ENCODE data around the gene SNX6. TPM values are rescaled to one million over a fixed set of nuclear protein-coding genes. Genes with fewer than 3 reads are reported as not detected.
"Not testable (repeated sequence)": the region's sequence is repeated elsewhere in the genome, so short reads cannot be mapped to it uniquely, and the experiment has no call there.

Gene SNX6
- total RNA-seq, 2 donors from 2014 or later = 28.8 to 41.2 TPM

DNA sequence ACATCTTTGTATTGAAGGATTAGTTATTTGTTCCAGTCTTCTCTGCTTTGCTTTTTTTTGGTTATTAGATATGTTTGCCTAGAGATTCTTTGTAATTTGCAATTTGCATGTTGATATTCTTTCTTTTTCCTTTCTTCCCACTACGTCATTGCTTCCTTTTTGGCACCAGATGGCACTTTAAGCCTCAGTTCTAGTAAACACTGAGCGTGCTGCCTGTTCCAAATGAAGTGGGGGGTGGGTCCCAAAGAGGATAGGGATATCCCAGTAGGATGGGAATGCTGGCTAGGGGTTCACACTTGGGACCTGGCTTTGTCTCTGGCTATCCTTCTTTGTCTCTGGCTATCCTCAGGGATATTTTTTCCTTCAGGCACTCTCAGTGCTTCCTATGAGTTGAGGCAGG is 107.5 kb downstream of the SNX6 start:
- no peak for DNase-seq
- Histone ChIP-seq H3K27me3 (no peaks in the 10 kb centered on the region), H3K27ac (no peak overlapping the region), H3K4me1 (no peaks in the 10 kb centered on the region), H3K4me3 (no peak overlapping the region), H3K9me3 (no peaks in the 10 kb centered on the region), H3K36me3 (replicated peaks in 1 of 2; ENCODE audit: insufficient read depth in 1 of 2, low read depth in 2 of 2) (peaks cover 27 to 51% of the 10 kb centered on the region in 2 donors)
- intact Hi-C loops (cut with DNase I) = no loop called here
- TF ChIP-seq POLR2A (IDR thresholded peaks at IDR 0.05) = no peak
- TF ChIP-seq, protein P1, sequence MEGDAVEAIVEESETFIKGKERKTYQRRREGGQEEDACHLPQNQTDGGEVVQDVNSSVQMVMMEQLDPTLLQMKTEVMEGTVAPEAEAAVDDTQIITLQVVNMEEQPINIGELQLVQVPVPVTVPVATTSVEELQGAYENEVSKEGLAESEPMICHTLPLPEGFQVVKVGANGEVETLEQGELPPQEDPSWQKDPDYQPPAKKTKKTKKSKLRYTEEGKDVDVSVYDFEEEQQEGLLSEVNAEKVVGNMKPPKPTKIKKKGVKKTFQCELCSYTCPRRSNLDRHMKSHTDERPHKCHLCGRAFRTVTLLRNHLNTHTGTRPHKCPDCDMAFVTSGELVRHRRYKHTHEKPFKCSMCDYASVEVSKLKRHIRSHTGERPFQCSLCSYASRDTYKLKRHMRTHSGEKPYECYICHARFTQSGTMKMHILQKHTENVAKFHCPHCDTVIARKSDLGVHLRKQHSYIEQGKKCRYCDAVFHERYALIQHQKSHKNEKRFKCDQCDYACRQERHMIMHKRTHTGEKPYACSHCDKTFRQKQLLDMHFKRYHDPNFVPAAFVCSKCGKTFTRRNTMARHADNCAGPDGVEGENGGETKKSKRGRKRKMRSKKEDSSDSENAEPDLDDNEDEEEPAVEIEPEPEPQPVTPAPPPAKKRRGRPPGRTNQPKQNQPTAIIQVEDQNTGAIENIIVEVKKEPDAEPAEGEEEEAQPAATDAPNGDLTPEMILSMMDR (IDR thresholded peaks at IDR 0.05) = no peak
- WGBS, 2 donors = 93% methylated on average over 2 of the region's 2 CpGs
- ATAC-seq = no peak

- H3K27ac ChIP-seq; H3K4me1 ChIP-seq; ATAC-seq; H3K4me3 ChIP-seq; DNase-seq; intact Hi-C loops (cut with DNase I); H3K9me3 ChIP-seq; H3K27me3 ChIP-seq: not testable (repeated sequence)
- 95 to 98% methylated on average over 6 of the region's 6 CpGs for WGBS, 2 donors
- H3K36me3 ChIP-seq (replicated peaks in 1 of 2; ENCODE audit: insufficient read depth in 1 of 2, low read depth in 2 of 2) = peaks cover 20 to 41% of the 10 kb centered on the region in 2 donors
Observed at GRCh38 chr14:34521071-34521470, 108.9 kb downstream of the SNX6 start.

GRCh38 chr14:34520304-34520970 is 109.5 kb downstream of the SNX6 start:
- H3K27me3 ChIP-seq; intact Hi-C loops (cut with DNase I); H3K9me3 ChIP-seq; ATAC-seq; H3K4me3 ChIP-seq; H3K4me1 ChIP-seq; DNase-seq; H3K27ac ChIP-seq: not testable (repeated sequence)
- H3K36me3 ChIP-seq (replicated peaks in 1 of 2; ENCODE audit: insufficient read depth in 1 of 2, low read depth in 2 of 2) = peaks cover 20 to 41% of the 10 kb centered on the region in 2 donors
- 93 to 98% methylated on average over 7 of the region's 7 CpGs for WGBS, 2 donors

Small RNA genes lying within 50 kb of the gene (small RNA-seq; reads per million reads assigned to genes)
- gene RNU1-27P = not detected
- not detected for gene RNU1-28P
- not detected for gene RNU6-1261P

Other genes starting within 250 kb of the SNX6 start
- gene SPTSSA, start 167.9 kb downstream of the SNX6 start, total RNA-seq = 10 to 100 TPM; 10.5 to 14.5 TPM
- gene EAPP, start 90.4 kb downstream of the SNX6 start, total RNA-seq = 10 to 100 TPM; 11.9 to 27.8 TPM
- 10 to 100 TPM; 10.9 to 32.3 TPM for gene CFL2, start 84.4 kb upstream of the SNX6 start, total RNA-seq
- 10 to 100 TPM; 10.5 to 18.2 TPM for gene BAZ1A, start 245.2 kb upstream of the SNX6 start, total RNA-seq

All from body of pancreas (tissue), 4 donors.